Measurements from ENCODE around the gene CABS1. TPM values are rescaled to one million over a fixed set of nuclear protein-coding genes. Genes with fewer than 3 reads are reported as not detected.

CABS1 gene
- total RNA-seq, 1 experiment from 2014 or later = not detected

GRCh38 chr4:70326052-70326451 lies 8.7 kb upstream of the CABS1 start:
- peaks cover 16% of the 10 kb centered on the region for H3K9me3 Mint-ChIP-seq
- no peaks in the 10 kb centered on the region for H3K36me3 Mint-ChIP-seq
- ChIA-PET CTCF (no interaction called here), POLR2A (no interaction called here)
- no peaks in the 10 kb centered on the region for H3K4me1 Mint-ChIP-seq
- TF ChIP-seq TCF7 (CRISPR knock-in tag; IDR thresholded peaks at IDR 0.05; ENCODE audit: low read depth) = no peak
- no peak for TF ChIP-seq ZNF232 (CRISPR knock-in tag; IDR thresholded peaks at IDR 0.05)
- TF ChIP-seq RORB (CRISPR knock-in tag; IDR thresholded peaks at IDR 0.05) = no peak
- no peak for TF ChIP-seq CREM (CRISPR knock-in tag; IDR thresholded peaks at IDR 0.05)
- no peak for TF ChIP-seq FOXP4 (CRISPR knock-in tag; IDR thresholded peaks at IDR 0.05)
- no peak for TF ChIP-seq JUN (CRISPR knock-in tag; IDR thresholded peaks at IDR 0.05)
- no peak for TF ChIP-seq ZNF512 (CRISPR knock-in tag; IDR thresholded peaks at IDR 0.05; ENCODE audit: borderline replicate concordance)
- TF ChIP-seq MYBL2 (CRISPR knock-in tag; IDR thresholded peaks at IDR 0.05) = no peak
- TF ChIP-seq SOX15 (CRISPR knock-in tag; IDR thresholded peaks at IDR 0.05) = no peak
- no peak for TF ChIP-seq IRF1 (CRISPR knock-in tag; IDR thresholded peaks at IDR 0.05)
- TF ChIP-seq ZNF263 (CRISPR knock-in tag; IDR thresholded peaks at IDR 0.05; ENCODE audit: low read depth) = no peak
- ATAC-seq (no peak), DNase-seq (ENCODE audit: low spot score) (no peak)
- H3K4me3 Mint-ChIP-seq = no peak overlapping the region
- H3K27me3 Mint-ChIP-seq (ENCODE audit: low read depth) = no peaks in the 10 kb centered on the region
- no peak overlapping the region for H3K27ac Mint-ChIP-seq

GRCh38 chr4:70336043-70336442 lies 1.3 kb downstream of the CABS1 start:
- no peak for DNase-seq (ENCODE audit: low spot score)

More at GRCh38 chr4:70336043-70336442, 1.3 kb downstream of the CABS1 start:
- TF ChIP-seq ZNF281 (CRISPR knock-in tag; IDR thresholded peaks at IDR 0.05) = no peak
- TF ChIP-seq GRHL2 (CRISPR knock-in tag; IDR thresholded peaks at IDR 0.05; ENCODE audit: insufficient replicate concordance, severe bottlenecking) = no peak
- TF ChIP-seq TP53 (CRISPR knock-in tag; IDR thresholded peaks at IDR 0.05) = no peak
- no peak for TF ChIP-seq RORB (CRISPR knock-in tag; IDR thresholded peaks at IDR 0.05)
- no peak for TF ChIP-seq ZBTB21 (CRISPR knock-in tag; IDR thresholded peaks at IDR 0.05; ENCODE audit: borderline replicate concordance)
- no peak for TF ChIP-seq ERG (CRISPR knock-in tag; IDR thresholded peaks at IDR 0.05)
- no peak for TF ChIP-seq ZNF423 (CRISPR knock-in tag; IDR thresholded peaks at IDR 0.05)
- no peak for TF ChIP-seq NFE2L1 (CRISPR knock-in tag; IDR thresholded peaks at IDR 0.05)
- TF ChIP-seq SOX15 (CRISPR knock-in tag; IDR thresholded peaks at IDR 0.05) = no peak
- no peak for TF ChIP-seq ZNF121 (CRISPR knock-in tag; IDR thresholded peaks at IDR 0.05)
- TF ChIP-seq CBFB (CRISPR knock-in tag; IDR thresholded peaks at IDR 0.05; ENCODE audit: low read depth) = no peak
- no peak for TF ChIP-seq ZNF532 (CRISPR knock-in tag; IDR thresholded peaks at IDR 0.05; ENCODE audit: borderline replicate concordance)
- TF ChIP-seq TEAD4 (CRISPR knock-in tag; IDR thresholded peaks at IDR 0.05) = no peak
- TF ChIP-seq ATF1 (CRISPR knock-in tag; IDR thresholded peaks at IDR 0.05) = no peak
- no peak for TF ChIP-seq NFYB (CRISPR knock-in tag; conservative IDR thresholded peaks at IDR 0.05; ENCODE audit: low read depth)
- TF ChIP-seq MXD4 (CRISPR knock-in tag; IDR thresholded peaks at IDR 0.05; ENCODE audit: borderline replicate concordance) = no peak
- CTCF ChIA-PET = no interaction called here
- Mint-ChIP-seq H3K36me3 (no peaks in the 10 kb centered on the region), H3K9me3 (no peaks in the 10 kb centered on the region), H3K4me1 (no peaks in the 10 kb centered on the region), H3K27ac (no peak overlapping the region), H3K4me3 (no peak overlapping the region), H3K27me3 (ENCODE audit: low read depth) (no peaks in the 10 kb centered on the region)
- POLR2A ChIA-PET = no interaction called here
- no peak for ATAC-seq
